SK-N-SH treated with all-trans-retinoic acid at 6 μM for 48 hours (cell line): ENCODE results near the gene GSE1.

Experiments
- ATAC-seq: fragments of 200-7000 bp; cut with Tn5 transposase; 3 replicates; pipeline ENCODE4 v1.9.1; 2020; ENCODE audit warnings: mild to moderate bottlenecking, moderate library complexity
- ARNTL ChIP-seq: fragments of 450-650 bp; formaldehyde crosslinking; IDR thresholded peaks from 2 replicates; pipeline ENCODE4 v1.5.0; 2020; ENCODE audit warnings: low read depth, mild to moderate bottlenecking, moderate library complexity, borderline replicate concordance
- BACH2 ChIP-seq: fragments of 250-450 bp; sonication (Bioruptor Pico); IDR thresholded peaks from 2 replicates; pipeline ENCODE4 v1.9.0; 2021; ENCODE audit warnings: mild to moderate bottlenecking, borderline replicate concordance
- CSDC2 ChIP-seq: fragments of 250-450 bp; sonication (Bioruptor Pico); IDR thresholded peaks from 2 replicates; pipeline ENCODE4 v1.5.0; 2020; ENCODE audit warnings: mild to moderate bottlenecking, moderate library complexity
- ESRRG ChIP-seq: fragments of 250-450 bp; sonication (Bioruptor Pico); IDR thresholded peaks from 2 replicates; pipeline ENCODE4 v1.6.1; 2021; ENCODE audit warnings: mild to moderate bottlenecking
- GLIS3 ChIP-seq: fragments of 250-450 bp; sonication (Bioruptor Pico); IDR thresholded peaks from 2 replicates; pipeline ENCODE4 v1.5.0; 2020; ENCODE audit warnings: mild to moderate bottlenecking, moderate library complexity
- ISL1 ChIP-seq: fragments of 250-450 bp; sonication (Bioruptor Pico); IDR thresholded peaks from 2 replicates; pipeline ENCODE4 v2.1.2; 2022; ENCODE audit warnings: mild to moderate bottlenecking, moderate library complexity
- OSR1 ChIP-seq: fragments of 250-450 bp; sonication (Bioruptor Pico); IDR thresholded peaks from 2 replicates; pipeline ENCODE4 v1.8.0; 2022; ENCODE audit warnings: moderate library complexity, mild to moderate bottlenecking, inconsistent platforms
- PPARA ChIP-seq: fragments of 250-450 bp; sonication (Bioruptor Pico); IDR thresholded peaks from 2 replicates; pipeline ENCODE4 v1.5.0; 2020; ENCODE audit warnings: mild to moderate bottlenecking, borderline replicate concordance
- RARB ChIP-seq: fragments of 250-450 bp; sonication (Bioruptor Pico); IDR thresholded peaks from 2 replicates; pipeline ENCODE4 v1.8.0; 2021; ENCODE audit warnings: mild to moderate bottlenecking, moderate library complexity
- SNAI2 ChIP-seq: fragments of 250-450 bp; sonication (Bioruptor Pico); IDR thresholded peaks from 2 replicates; pipeline ENCODE4 v1.5.0; 2020; ENCODE audit warnings: mild to moderate bottlenecking, moderate library complexity
- TCF4 ChIP-seq: fragments of 250-450 bp; sonication (Bioruptor Pico); IDR thresholded peaks from 2 replicates; pipeline ENCODE4 v1.8.0; 2021; ENCODE audit warnings: mild to moderate bottlenecking, moderate library complexity, borderline replicate concordance
- TOX ChIP-seq: fragments of 250-450 bp; sonication (Bioruptor Pico); IDR thresholded peaks from 2 replicates; pipeline ENCODE4 v1.8.0; 2021; ENCODE audit warnings: mild to moderate bottlenecking, moderate library complexity, borderline replicate concordance
- ZC3H10 ChIP-seq: fragments of 250-450 bp; sonication (Bioruptor Pico); IDR thresholded peaks from 2 replicates; pipeline ENCODE4 v1.5.1; 2021; ENCODE audit warnings: mild to moderate bottlenecking, moderate library complexity
- ZFP3 ChIP-seq: fragments of 250-450 bp; sonication (Bioruptor Pico); IDR thresholded peaks from 2 replicates; pipeline ENCODE4 v1.5.0; 2020; ENCODE audit warnings: mild to moderate bottlenecking, moderate library complexity
- ZNF565 ChIP-seq: fragments of 450-650 bp; formaldehyde crosslinking; conservative IDR thresholded peaks from 2 replicates; pipeline ENCODE4 v1.5.0; 2020; ENCODE audit warnings: low read depth, mild to moderate bottlenecking, moderate library complexity
- ZNF70 ChIP-seq: fragments of 450-650 bp; formaldehyde crosslinking; IDR thresholded peaks from 2 replicates; pipeline ENCODE4 v1.5.0; 2020; ENCODE audit warnings: mild to moderate bottlenecking, moderate library complexity
- ZNF8 ChIP-seq: fragments of 450-650 bp; formaldehyde crosslinking; IDR thresholded peaks from 2 replicates; pipeline ENCODE4 v1.5.0; 2020; ENCODE audit warnings: mild to moderate bottlenecking, moderate library complexity
- TF ChIP-seq, protein P1 (sequence below): fragments of 250-450 bp; sonication (Bioruptor Pico); IDR thresholded peaks from 2 replicates; pipeline ENCODE4 v1.8.0; 2021; ENCODE audit warnings: low read depth, mild to moderate bottlenecking, moderate library complexity, borderline replicate concordance
- TF ChIP-seq, protein P2 (sequence below): fragments of 250-450 bp; sonication (Bioruptor Pico); IDR thresholded peaks from 2 replicates; pipeline ENCODE4 v1.5.1; 2020; ENCODE audit warnings: low read depth, mild to moderate bottlenecking, moderate library complexity
- TF ChIP-seq, protein P3 (sequence below): fragments of 250-450 bp; sonication (Bioruptor Pico); IDR thresholded peaks from 2 replicates; pipeline ENCODE4 v1.8.0; 2020; ENCODE audit warnings: mild to moderate bottlenecking, moderate library complexity, borderline replicate concordance
- TF ChIP-seq, protein P4 (sequence below): fragments of 250-450 bp; sonication (Bioruptor Pico); IDR thresholded peaks from 2 replicates; pipeline ENCODE4 v1.5.0; 2020; ENCODE audit warnings: mild to moderate bottlenecking, moderate library complexity
- TF ChIP-seq, protein P5 (sequence below): fragments of 250-450 bp; sonication (Bioruptor Pico); IDR thresholded peaks from 2 replicates; pipeline ENCODE4 v1.5.1; 2021; ENCODE audit warnings: mild to moderate bottlenecking, moderate library complexity

The GSE1 gene

DNA sequence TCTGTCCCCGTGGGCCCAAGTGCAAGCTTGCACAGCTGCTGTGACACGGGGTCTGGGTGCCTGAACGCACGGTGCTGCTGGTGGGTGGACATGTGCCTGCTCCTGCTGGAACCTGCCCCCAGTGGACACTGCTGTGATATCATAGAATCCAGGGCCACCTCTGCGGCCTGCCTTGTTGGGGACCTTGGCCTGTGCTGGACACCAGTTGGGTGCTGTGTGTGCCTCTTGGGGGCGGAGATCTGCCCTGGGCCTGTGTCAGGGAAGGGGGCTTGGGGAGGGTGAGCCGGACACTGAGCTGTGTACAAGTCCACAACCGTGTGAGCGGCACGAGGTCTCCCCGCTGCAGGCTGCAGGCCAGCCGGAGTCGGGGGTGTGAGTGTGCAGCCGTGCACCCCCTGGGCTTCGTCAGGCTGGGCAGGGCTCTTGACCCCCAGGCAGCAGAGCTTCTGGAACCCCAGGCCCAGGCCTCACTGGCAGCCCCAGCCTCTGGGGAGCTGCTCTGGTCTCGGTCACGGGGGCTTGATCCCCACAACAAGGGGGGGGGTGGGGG is 33.3 kb downstream of the GSE1 start:
- TF ChIP-seq ZNF565 (no peak), ISL1 (CRISPR knock-in tag) (no peak), SNAI2 (CRISPR knock-in tag) (no peak), BACH2 (CRISPR knock-in tag) (no peak), PPARA (no peak), TOX (CRISPR knock-in tag) (no peak), RARB (CRISPR knock-in tag) (no peak), ZNF70 (no peak), ZFP3 (no peak)
- TF ChIP-seq, protein P1, sequence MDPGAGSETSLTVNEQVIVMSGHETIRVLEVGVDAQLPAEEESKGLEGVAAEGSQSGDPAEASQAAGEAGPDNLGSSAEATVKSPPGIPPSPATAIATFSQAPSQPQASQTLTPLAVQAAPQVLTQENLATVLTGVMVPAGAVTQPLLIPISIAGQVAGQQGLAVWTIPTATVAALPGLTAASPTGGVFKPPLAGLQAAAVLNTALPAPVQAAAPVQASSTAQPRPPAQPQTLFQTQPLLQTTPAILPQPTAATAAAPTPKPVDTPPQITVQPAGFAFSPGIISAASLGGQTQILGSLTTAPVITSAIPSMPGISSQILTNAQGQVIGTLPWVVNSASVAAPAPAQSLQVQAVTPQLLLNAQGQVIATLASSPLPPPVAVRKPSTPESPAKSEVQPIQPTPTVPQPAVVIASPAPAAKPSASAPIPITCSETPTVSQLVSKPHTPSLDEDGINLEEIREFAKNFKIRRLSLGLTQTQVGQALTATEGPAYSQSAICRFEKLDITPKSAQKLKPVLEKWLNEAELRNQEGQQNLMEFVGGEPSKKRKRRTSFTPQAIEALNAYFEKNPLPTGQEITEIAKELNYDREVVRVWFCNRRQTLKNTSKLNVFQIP (CRISPR knock-in tag), result no peak
- TF ChIP-seq, protein P2, sequence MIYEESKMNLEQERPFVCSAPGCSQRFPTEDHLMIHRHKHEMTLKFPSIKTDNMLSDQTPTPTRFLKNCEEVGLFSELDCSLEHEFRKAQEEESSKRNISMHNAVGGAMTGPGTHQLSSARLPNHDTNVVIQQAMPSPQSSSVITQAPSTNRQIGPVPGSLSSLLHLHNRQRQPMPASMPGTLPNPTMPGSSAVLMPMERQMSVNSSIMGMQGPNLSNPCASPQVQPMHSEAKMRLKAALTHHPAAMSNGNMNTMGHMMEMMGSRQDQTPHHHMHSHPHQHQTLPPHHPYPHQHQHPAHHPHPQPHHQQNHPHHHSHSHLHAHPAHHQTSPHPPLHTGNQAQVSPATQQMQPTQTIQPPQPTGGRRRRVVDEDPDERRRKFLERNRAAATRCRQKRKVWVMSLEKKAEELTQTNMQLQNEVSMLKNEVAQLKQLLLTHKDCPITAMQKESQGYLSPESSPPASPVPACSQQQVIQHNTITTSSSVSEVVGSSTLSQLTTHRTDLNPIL (CRISPR knock-in tag), result no peak
- no peak for ATAC-seq

DNA sequence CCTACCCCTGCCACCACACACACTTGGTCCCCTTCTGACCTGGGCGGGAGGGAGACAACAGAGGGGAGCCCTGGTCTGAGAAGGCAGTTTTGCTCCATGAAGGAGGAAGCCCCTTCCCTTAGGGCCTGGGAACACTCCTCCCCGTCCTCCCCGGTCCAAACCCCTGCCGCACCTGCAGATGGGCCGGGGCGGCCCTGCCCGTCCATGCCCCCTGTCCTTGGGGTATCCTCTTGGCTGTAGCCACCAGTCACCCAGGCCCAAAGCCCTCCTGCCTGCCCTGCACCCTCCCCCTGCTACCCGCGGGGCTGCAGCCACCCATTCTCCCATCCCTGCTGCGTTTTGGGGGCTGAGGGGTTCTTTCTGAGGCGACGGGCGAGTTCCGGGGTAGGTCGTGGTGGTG is 33.9 kb downstream of the GSE1 start:
- no peak for ATAC-seq
- TF ChIP-seq ZC3H10 (no peak), GLIS3 (CRISPR knock-in tag) (no peak), ZNF565 (no peak), ARNTL (CRISPR knock-in tag) (no peak)

DNA sequence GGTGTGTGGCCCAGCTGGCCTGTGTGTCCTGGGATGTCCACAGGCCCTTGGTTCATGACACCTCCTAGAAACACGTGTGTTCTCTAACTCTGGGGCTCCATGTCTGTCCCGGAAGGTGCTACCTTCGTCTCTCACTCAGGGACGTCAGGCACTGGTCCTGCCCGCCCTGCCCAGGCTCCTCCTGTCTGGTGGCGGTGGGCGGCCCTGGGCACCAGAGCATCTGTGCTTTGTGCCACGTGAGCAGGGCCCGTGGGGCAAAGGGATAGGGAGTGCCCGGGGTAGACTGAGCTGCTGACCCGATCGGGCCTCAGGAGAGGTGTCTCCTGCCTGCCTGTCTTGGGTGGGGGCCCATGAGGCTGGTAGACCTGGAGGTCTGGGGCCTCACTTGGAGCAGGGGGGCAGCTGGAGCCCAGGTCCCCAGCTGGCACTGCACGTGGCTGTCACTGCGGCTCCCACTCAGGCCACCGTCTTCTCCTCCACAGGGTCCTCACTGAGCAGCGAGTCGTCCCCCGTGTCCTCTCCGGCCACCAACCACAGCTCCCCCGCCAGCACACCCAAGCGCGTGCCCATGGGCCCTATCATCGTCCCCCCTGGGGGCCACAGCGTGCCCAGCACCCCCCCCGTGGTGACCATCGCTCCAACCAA is 35.1 kb downstream of the GSE1 start:
- TF ChIP-seq TOX (CRISPR knock-in tag) (no peak), GLIS3 (CRISPR knock-in tag) (no peak), ZNF565 (no peak), BACH2 (CRISPR knock-in tag) (no peak), ARNTL (CRISPR knock-in tag) (no peak), TCF4 (CRISPR knock-in tag) (no peak), ZNF8 (CRISPR knock-in tag) (no peak), ISL1 (CRISPR knock-in tag) (no peak), RARB (CRISPR knock-in tag) (no peak), OSR1 (CRISPR knock-in tag) (no peak), ZFP3 (no peak), ESRRG (CRISPR knock-in tag) (no peak), SNAI2 (CRISPR knock-in tag) (no peak), ZNF70 (no peak)
- TF ChIP-seq, protein P3, sequence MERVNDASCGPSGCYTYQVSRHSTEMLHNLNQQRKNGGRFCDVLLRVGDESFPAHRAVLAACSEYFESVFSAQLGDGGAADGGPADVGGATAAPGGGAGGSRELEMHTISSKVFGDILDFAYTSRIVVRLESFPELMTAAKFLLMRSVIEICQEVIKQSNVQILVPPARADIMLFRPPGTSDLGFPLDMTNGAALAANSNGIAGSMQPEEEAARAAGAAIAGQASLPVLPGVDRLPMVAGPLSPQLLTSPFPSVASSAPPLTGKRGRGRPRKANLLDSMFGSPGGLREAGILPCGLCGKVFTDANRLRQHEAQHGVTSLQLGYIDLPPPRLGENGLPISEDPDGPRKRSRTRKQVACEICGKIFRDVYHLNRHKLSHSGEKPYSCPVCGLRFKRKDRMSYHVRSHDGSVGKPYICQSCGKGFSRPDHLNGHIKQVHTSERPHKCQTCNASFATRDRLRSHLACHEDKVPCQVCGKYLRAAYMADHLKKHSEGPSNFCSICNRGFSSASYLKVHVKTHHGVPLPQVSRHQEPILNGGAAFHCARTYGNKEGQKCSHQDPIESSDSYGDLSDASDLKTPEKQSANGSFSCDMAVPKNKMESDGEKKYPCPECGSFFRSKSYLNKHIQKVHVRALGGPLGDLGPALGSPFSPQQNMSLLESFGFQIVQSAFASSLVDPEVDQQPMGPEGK (CRISPR knock-in tag), result no peak
- TF ChIP-seq, protein P4, sequence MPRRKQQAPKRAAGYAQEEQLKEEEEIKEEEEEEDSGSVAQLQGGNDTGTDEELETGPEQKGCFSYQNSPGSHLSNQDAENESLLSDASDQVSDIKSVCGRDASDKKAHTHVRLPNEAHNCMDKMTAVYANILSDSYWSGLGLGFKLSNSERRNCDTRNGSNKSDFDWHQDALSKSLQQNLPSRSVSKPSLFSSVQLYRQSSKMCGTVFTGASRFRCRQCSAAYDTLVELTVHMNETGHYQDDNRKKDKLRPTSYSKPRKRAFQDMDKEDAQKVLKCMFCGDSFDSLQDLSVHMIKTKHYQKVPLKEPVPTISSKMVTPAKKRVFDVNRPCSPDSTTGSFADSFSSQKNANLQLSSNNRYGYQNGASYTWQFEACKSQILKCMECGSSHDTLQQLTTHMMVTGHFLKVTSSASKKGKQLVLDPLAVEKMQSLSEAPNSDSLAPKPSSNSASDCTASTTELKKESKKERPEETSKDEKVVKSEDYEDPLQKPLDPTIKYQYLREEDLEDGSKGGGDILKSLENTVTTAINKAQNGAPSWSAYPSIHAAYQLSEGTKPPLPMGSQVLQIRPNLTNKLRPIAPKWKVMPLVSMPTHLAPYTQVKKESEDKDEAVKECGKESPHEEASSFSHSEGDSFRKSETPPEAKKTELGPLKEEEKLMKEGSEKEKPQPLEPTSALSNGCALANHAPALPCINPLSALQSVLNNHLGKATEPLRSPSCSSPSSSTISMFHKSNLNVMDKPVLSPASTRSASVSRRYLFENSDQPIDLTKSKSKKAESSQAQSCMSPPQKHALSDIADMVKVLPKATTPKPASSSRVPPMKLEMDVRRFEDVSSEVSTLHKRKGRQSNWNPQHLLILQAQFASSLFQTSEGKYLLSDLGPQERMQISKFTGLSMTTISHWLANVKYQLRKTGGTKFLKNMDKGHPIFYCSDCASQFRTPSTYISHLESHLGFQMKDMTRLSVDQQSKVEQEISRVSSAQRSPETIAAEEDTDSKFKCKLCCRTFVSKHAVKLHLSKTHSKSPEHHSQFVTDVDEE (CRISPR knock-in tag), result no peak
- no peak for ATAC-seq

DNA sequence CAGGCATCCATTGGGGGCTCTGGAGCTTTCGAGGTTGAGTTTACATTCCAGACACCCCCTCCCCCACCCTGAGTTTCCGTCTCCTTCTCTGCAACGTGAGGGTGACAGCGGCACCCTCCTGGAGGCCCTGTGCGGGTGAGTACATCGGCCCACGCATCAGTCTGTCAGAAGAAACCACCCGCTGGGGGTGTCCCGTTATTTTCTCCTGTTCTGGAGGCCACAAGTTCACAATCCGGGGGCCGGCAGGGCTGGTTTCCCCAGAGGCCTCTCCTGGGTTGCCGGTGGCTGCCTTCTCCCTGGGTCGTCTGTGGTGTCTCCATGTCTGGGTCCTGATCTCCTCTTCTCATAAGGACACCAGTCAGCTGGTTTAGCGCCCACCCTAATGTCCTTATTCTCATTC is 35.7 kb downstream of the GSE1 start:
- no peak for ATAC-seq
- TF ChIP-seq BACH2 (CRISPR knock-in tag) (no peak), CSDC2 (CRISPR knock-in tag) (no peak), PPARA (no peak), ZNF565 (no peak), TOX (CRISPR knock-in tag) (no peak), SNAI2 (CRISPR knock-in tag) (no peak), OSR1 (CRISPR knock-in tag) (no peak), RARB (CRISPR knock-in tag) (no peak), ISL1 (CRISPR knock-in tag) (no peak), ZNF8 (CRISPR knock-in tag) (no peak), ZNF70 (no peak), ESRRG (CRISPR knock-in tag) (no peak)
- TF ChIP-seq, protein P5, sequence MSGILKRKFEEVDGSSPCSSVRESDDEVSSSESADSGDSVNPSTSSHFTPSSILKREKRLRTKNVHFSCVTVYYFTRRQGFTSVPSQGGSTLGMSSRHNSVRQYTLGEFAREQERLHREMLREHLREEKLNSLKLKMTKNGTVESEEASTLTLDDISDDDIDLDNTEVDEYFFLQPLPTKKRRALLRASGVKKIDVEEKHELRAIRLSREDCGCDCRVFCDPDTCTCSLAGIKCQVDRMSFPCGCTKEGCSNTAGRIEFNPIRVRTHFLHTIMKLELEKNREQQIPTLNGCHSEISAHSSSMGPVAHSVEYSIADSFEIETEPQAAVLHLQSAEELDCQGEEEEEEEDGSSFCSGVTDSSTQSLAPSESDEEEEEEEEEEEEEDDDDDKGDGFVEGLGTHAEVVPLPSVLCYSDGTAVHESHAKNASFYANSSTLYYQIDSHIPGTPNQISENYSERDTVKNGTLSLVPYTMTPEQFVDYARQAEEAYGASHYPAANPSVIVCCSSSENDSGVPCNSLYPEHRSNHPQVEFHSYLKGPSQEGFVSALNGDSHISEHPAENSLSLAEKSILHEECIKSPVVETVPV (CRISPR knock-in tag), result no peak
